Activated T-cell treated with anti-CD3 and anti-CD28 coated beads, Interleukin-2, amount 50 U/mL, for 4 hours (primary cell): ENCODE measurements around the gene LRP1. TPM values are rescaled to one million over a fixed set of nuclear protein-coding genes. Genes with fewer than 3 reads are reported as not detected.

Source experiments
- ATAC-seq, 2 donors: fragments of 200-7000 bp; cut with Tn5 transposase; one replicate each; pipeline ENCODE4 v1.10.0; 2021
- DNase-seq: peaks from one replicate; pipeline ENCODE4 v3.0.0-alpha.2; 2020
- H3K27me3 Mint-ChIP-seq: one replicate; pipeline ENCODE4 v1.8.0; 2021; ENCODE audit warnings: low read depth, mixed read lengths
- H3K36me3 Mint-ChIP-seq: one replicate; pipeline ENCODE4 v1.8.0; 2022; ENCODE audit warnings: mixed read lengths; ENCODE audit not compliant: insufficient read depth
- H3K4me1 Mint-ChIP-seq: one replicate; pipeline ENCODE4 v1.8.0; 2021; ENCODE audit warnings: low read depth, mixed read lengths
- H3K4me3 Mint-ChIP-seq: one replicate; pipeline ENCODE4 v1.8.0; 2021; ENCODE audit warnings: mild to moderate bottlenecking, moderate library complexity, mixed read lengths
- H3K9me3 Mint-ChIP-seq: one replicate; pipeline ENCODE4 v1.8.0; 2021; ENCODE audit warnings: mixed read lengths
- total RNA-seq, 3 donors: library from RNA; stranded (reverse); gene quantifications; one replicate each; pipeline ENCODE4 v1.2.1, GENCODE V29; 2021

The LRP1 gene
- total RNA-seq, 3 donors from 2014 or later = 0.98 to 1.1 (median 1.0) TPM

- Mint-ChIP-seq H3K4me1 (no peaks in the 10 kb centered on the region), H3K9me3 (no peaks in the 10 kb centered on the region), H3K4me3 (no peak overlapping the region), H3K27me3 (no peaks in the 10 kb centered on the region), H3K36me3 (no peaks in the 10 kb centered on the region)
- ATAC-seq (no peak), DNase-seq (no peak)
These were observed 68.7 kb downstream of the LRP1 start for GRCh38 chr12:57196956-57197355.

GRCh38 chr12:57198329-57198728 lies 70.0 kb downstream of the LRP1 start:
- no peak for ATAC-seq
- H3K27me3 Mint-ChIP-seq = no peaks in the 10 kb centered on the region
- H3K9me3 Mint-ChIP-seq = no peaks in the 10 kb centered on the region
- H3K4me1 Mint-ChIP-seq = no peaks in the 10 kb centered on the region
- H3K36me3 Mint-ChIP-seq = no peaks in the 10 kb centered on the region
- no peak overlapping the region for H3K4me3 Mint-ChIP-seq
- DNase-seq = no peak

- H3K27me3 Mint-ChIP-seq = no peaks in the 10 kb centered on the region
- DNase-seq (no peak), ATAC-seq (no peak)
- H3K4me1 Mint-ChIP-seq = no peaks in the 10 kb centered on the region
- H3K4me3 Mint-ChIP-seq = no peak overlapping the region
- H3K36me3 Mint-ChIP-seq = no peaks in the 10 kb centered on the region
- H3K9me3 Mint-ChIP-seq = no peaks in the 10 kb centered on the region
These were observed 70.9 kb downstream of the LRP1 start for GRCh38 chr12:57199191-57199590.

- DNase-seq = no peak
- Mint-ChIP-seq H3K4me1 (no peaks in the 10 kb centered on the region), H3K9me3 (no peaks in the 10 kb centered on the region), H3K36me3 (no peaks in the 10 kb centered on the region), H3K27me3 (no peaks in the 10 kb centered on the region), H3K4me3 (no peak overlapping the region)
- ATAC-seq = no peak
These were observed 72.2 kb downstream of the LRP1 start for GRCh38 chr12:57200497-57200896.

- H3K4me1 Mint-ChIP-seq = no peaks in the 10 kb centered on the region
- no peaks in the 10 kb centered on the region for H3K9me3 Mint-ChIP-seq
- ATAC-seq (no peak), DNase-seq (no peak)
- no peak overlapping the region for H3K4me3 Mint-ChIP-seq
- no peaks in the 10 kb centered on the region for H3K27me3 Mint-ChIP-seq
- H3K36me3 Mint-ChIP-seq = no peaks in the 10 kb centered on the region
These were observed 72.9 kb downstream of the LRP1 start for GRCh38 chr12:57201219-57201618.

- no peak overlapping the region for H3K4me3 Mint-ChIP-seq
These were observed 73.3 kb downstream of the LRP1 start for GRCh38 chr12:57201631-57202030.

GRCh38 chr12:57202321-57202720 lies 74.0 kb downstream of the LRP1 start:
- H3K4me1 Mint-ChIP-seq = no peaks in the 10 kb centered on the region
- ATAC-seq = no peak
- no peak overlapping the region for H3K4me3 Mint-ChIP-seq
- no peaks in the 10 kb centered on the region for H3K27me3 Mint-ChIP-seq
- H3K36me3 Mint-ChIP-seq = no peaks in the 10 kb centered on the region
- DNase-seq = no peak
- no peaks in the 10 kb centered on the region for H3K9me3 Mint-ChIP-seq

More at GRCh38 chr12:57201631-57202030, 73.3 kb downstream of the LRP1 start:
- DNase-seq (no peak), ATAC-seq (no peak)
- Mint-ChIP-seq H3K4me1 (no peaks in the 10 kb centered on the region), H3K9me3 (no peaks in the 10 kb centered on the region), H3K36me3 (no peaks in the 10 kb centered on the region), H3K27me3 (no peaks in the 10 kb centered on the region)

- no peaks in the 10 kb centered on the region for H3K9me3 Mint-ChIP-seq
- DNase-seq (no peak), ATAC-seq (no peak)
- no peak overlapping the region for H3K4me3 Mint-ChIP-seq
- H3K36me3 Mint-ChIP-seq = no peaks in the 10 kb centered on the region
- H3K4me1 Mint-ChIP-seq = no peaks in the 10 kb centered on the region
- no peaks in the 10 kb centered on the region for H3K27me3 Mint-ChIP-seq
These were observed 74.9 kb downstream of the LRP1 start for GRCh38 chr12:57203201-57203600.

- DNase-seq (no peak), ATAC-seq (no peak)
- Mint-ChIP-seq H3K36me3 (no peaks in the 10 kb centered on the region), H3K27me3 (no peaks in the 10 kb centered on the region), H3K4me3 (no peak overlapping the region), H3K4me1 (no peaks in the 10 kb centered on the region), H3K9me3 (no peaks in the 10 kb centered on the region)
These were observed 75.5 kb downstream of the LRP1 start for GRCh38 chr12:57203791-57204190.

GRCh38 chr12:57204454-57204853 lies 76.2 kb downstream of the LRP1 start:
- Mint-ChIP-seq H3K4me1 (no peaks in the 10 kb centered on the region), H3K27me3 (no peaks in the 10 kb centered on the region), H3K9me3 (no peaks in the 10 kb centered on the region), H3K4me3 (no peak overlapping the region), H3K36me3 (no peaks in the 10 kb centered on the region)
- no peak for ATAC-seq
- DNase-seq = no peak

- no peak for DNase-seq
- no peak for ATAC-seq
- H3K4me3 Mint-ChIP-seq = no peak overlapping the region
- H3K9me3 Mint-ChIP-seq = no peaks in the 10 kb centered on the region
- no peaks in the 10 kb centered on the region for H3K4me1 Mint-ChIP-seq
- no peaks in the 10 kb centered on the region for H3K27me3 Mint-ChIP-seq
- no peaks in the 10 kb centered on the region for H3K36me3 Mint-ChIP-seq
These were observed 76.9 kb downstream of the LRP1 start for GRCh38 chr12:57205186-57205585.

- Mint-ChIP-seq H3K4me3 (no peak overlapping the region), H3K9me3 (no peaks in the 10 kb centered on the region), H3K36me3 (no peaks in the 10 kb centered on the region), H3K27me3 (no peaks in the 10 kb centered on the region), H3K4me1 (no peaks in the 10 kb centered on the region)
- no peak for ATAC-seq
- no peak for DNase-seq
These were observed 77.6 kb downstream of the LRP1 start for GRCh38 chr12:57205931-57206330.

GRCh38 chr12:57207731-57208630 lies 79.7 kb downstream of the LRP1 start:
- Mint-ChIP-seq H3K36me3 (no peaks in the 10 kb centered on the region), H3K4me1 (no peaks in the 10 kb centered on the region)
- no peak for ATAC-seq

GRCh38 chr12:57208631-57209282 lies 80.5 kb downstream of the LRP1 start:
- no peak for DNase-seq
- Mint-ChIP-seq H3K9me3 (no peaks in the 10 kb centered on the region), H3K36me3 (no peaks in the 10 kb centered on the region), H3K4me1 (peaks cover 5% of the 10 kb centered on the region), H3K27me3 (peaks cover 6% of the 10 kb centered on the region), H3K4me3 (no peak overlapping the region)
- ATAC-seq = no peak

More at GRCh38 chr12:57207731-57208630, 79.7 kb downstream of the LRP1 start:
- no peak overlapping the region for H3K4me3 Mint-ChIP-seq
- no peak for DNase-seq
- H3K27me3 Mint-ChIP-seq = no peaks in the 10 kb centered on the region
- H3K9me3 Mint-ChIP-seq = no peaks in the 10 kb centered on the region

GRCh38 chr12:57209916-57210315 lies 81.6 kb downstream of the LRP1 start:
- ATAC-seq (no peak), DNase-seq (no peak)
- H3K9me3 Mint-ChIP-seq = no peaks in the 10 kb centered on the region
- no peak overlapping the region for H3K4me3 Mint-ChIP-seq
- H3K4me1 Mint-ChIP-seq = peaks cover 15% of the 10 kb centered on the region
- H3K27me3 Mint-ChIP-seq = peaks cover 17% of the 10 kb centered on the region
- H3K36me3 Mint-ChIP-seq = no peaks in the 10 kb centered on the region
